HG03520 (cell line): ENCODE measurements around the gene GALNT15.

Source experiments
- ATAC-seq: cut with Tn5 transposase; IDR thresholded peaks from one replicate; pipeline ENCODE4 v1.9.1; 2021; ENCODE audit warnings: mild to moderate bottlenecking, moderate library complexity; ENCODE audit not compliant: unreplicated experiment

GALNT15 gene

GRCh38 chr3:16186565-16186964, 12.1 kb downstream of the GALNT15 start:
- no peak for ATAC-seq

- ATAC-seq, result no peak
Measured at GRCh38 chr3:16187213-16187790, 12.8 kb downstream of the GALNT15 start.

- ATAC-seq, result no peak
Measured at GRCh38 chr3:16188071-16188470, 13.6 kb downstream of the GALNT15 start.

- no peak for ATAC-seq
Measured at GRCh38 chr3:16189201-16189600, 14.7 kb downstream of the GALNT15 start.

GRCh38 chr3:16190704-16191103, 16.2 kb downstream of the GALNT15 start:
- no peak for ATAC-seq

GRCh38 chr3:16191591-16191990, 17.1 kb downstream of the GALNT15 start:
- ATAC-seq, result no peak

- ATAC-seq, result no peak
Measured at GRCh38 chr3:16192176-16192811, 17.8 kb downstream of the GALNT15 start.

- no peak for ATAC-seq
Measured at GRCh38 chr3:16198427-16198826, 23.9 kb downstream of the GALNT15 start.

- ATAC-seq, result no peak
Measured at GRCh38 chr3:16199769-16200168, 25.3 kb downstream of the GALNT15 start.

GRCh38 chr3:16200411-16200810, 25.9 kb downstream of the GALNT15 start:
- ATAC-seq, result no peak

GRCh38 chr3:16203031-16203430, 28.6 kb downstream of the GALNT15 start:
- no peak for ATAC-seq

- no peak for ATAC-seq
Measured at GRCh38 chr3:16203671-16204629, 29.5 kb downstream of the GALNT15 start.

- ATAC-seq, result no peak
Measured at GRCh38 chr3:16204751-16205150, 30.3 kb downstream of the GALNT15 start.

- ATAC-seq, result no peak
Measured at GRCh38 chr3:16205156-16205870, 30.8 kb downstream of the GALNT15 start.

- no peak for ATAC-seq
Measured at GRCh38 chr3:16207031-16207430, 32.6 kb downstream of the GALNT15 start.

GRCh38 chr3:16211176-16211904, 36.9 kb downstream of the GALNT15 start:
- ATAC-seq, result no peak

- ATAC-seq, result no peak
Measured at GRCh38 chr3:16214366-16214765, 39.9 kb downstream of the GALNT15 start.

GRCh38 chr3:16216373-16216935, 42.0 kb downstream of the GALNT15 start:
- ATAC-seq, result no peak

GRCh38 chr3:16219777-16220176, 45.3 kb downstream of the GALNT15 start:
- no peak for ATAC-seq

GRCh38 chr3:16221990-16222389, 47.5 kb downstream of the GALNT15 start:
- ATAC-seq, result no peak
